ENCODE data around the gene BLTP3A.
"Not testable (repeated sequence)": the region's sequence is repeated elsewhere in the genome, so short reads cannot be mapped to it uniquely, and the experiment has no call there.

The BLTP3A gene

GRCh38 chr6:34810936-34811632 is 19.2 kb downstream of the BLTP3A start:
- H3K27me3 ChIP-seq (ENCODE audit: low read depth, low read length) = no peaks in the 10 kb centered on the region
- peak overlapping the region; percentile 13; the same call in 1 of the 2 replicates for H3K9ac ChIP-seq (ENCODE audit: low read length)
- H2AFZ ChIP-seq (ENCODE audit: low read depth, low read length) = no peak overlapping the region
- no peaks in the 10 kb centered on the region for H3K36me3 ChIP-seq (replicated peaks; ENCODE audit: low read depth, low read length)
- no peaks in the 10 kb centered on the region for H4K20me1 ChIP-seq (ENCODE audit: insufficient read depth, low read length)
- no peaks in the 10 kb centered on the region for H3K9me3 ChIP-seq (ENCODE audit: insufficient read depth, low read length)
- H3K4me1 ChIP-seq (ENCODE audit: low read length) = peaks cover 21% of the 10 kb centered on the region
- TF ChIP-seq CTCF (IDR thresholded peaks at IDR 0.05; ENCODE audit: low read depth, low read length) = no peak
- TF ChIP-seq EZH2phosphoT487 (IDR thresholded peaks at IDR 0.05; ENCODE audit: low read depth) = no peak
- H3K27ac ChIP-seq (ENCODE audit: low read length) = peak overlapping the region; percentile 69
- peak overlapping the region; percentile 91 for H3K4me2 ChIP-seq (ENCODE audit: low read length)
- H3K4me3 ChIP-seq (ENCODE audit: low read length) = peak overlapping the region; percentile 56
- peaks cover 47% of the 10 kb centered on the region for H3K79me2 ChIP-seq (ENCODE audit: low read length)

GRCh38 chr6:34813028-34813713 is 21.3 kb downstream of the BLTP3A start:
- H3K4me3 ChIP-seq (ENCODE audit: low read length) = no peak overlapping the region
- H3K27ac ChIP-seq (ENCODE audit: low read length) = no peak overlapping the region
- no peaks in the 10 kb centered on the region for H4K20me1 ChIP-seq (ENCODE audit: insufficient read depth, low read length)
- H2AFZ ChIP-seq (ENCODE audit: low read depth, low read length) = no peak overlapping the region
- no peak overlapping the region for H3K4me2 ChIP-seq (ENCODE audit: low read length)
- H3K9me3 ChIP-seq (ENCODE audit: insufficient read depth, low read length) = no peaks in the 10 kb centered on the region
- H3K36me3 ChIP-seq (replicated peaks; ENCODE audit: low read depth, low read length) = no peaks in the 10 kb centered on the region
- no peaks in the 10 kb centered on the region for H3K27me3 ChIP-seq (ENCODE audit: low read depth, low read length)
- peaks cover 42% of the 10 kb centered on the region for H3K79me2 ChIP-seq (ENCODE audit: low read length)
- no peak overlapping the region for H3K9ac ChIP-seq (ENCODE audit: low read length)
- TF ChIP-seq EZH2phosphoT487 (IDR thresholded peaks at IDR 0.05; ENCODE audit: low read depth) (no peak), CTCF (IDR thresholded peaks at IDR 0.05; ENCODE audit: low read depth, low read length) (no peak)
- peaks cover 30% of the 10 kb centered on the region for H3K4me1 ChIP-seq (ENCODE audit: low read length)

GRCh38 chr6:34816635-34817301 is 24.9 kb downstream of the BLTP3A start:
- Histone ChIP-seq H3K79me2 (ENCODE audit: low read length) (peaks cover 30% of the 10 kb centered on the region), H3K9ac (ENCODE audit: low read length) (no peak overlapping the region), H3K36me3 (replicated peaks; ENCODE audit: low read depth, low read length) (no peaks in the 10 kb centered on the region), H3K27ac (ENCODE audit: low read length) (no peak overlapping the region), H3K4me1 (ENCODE audit: low read length) (peaks cover 12% of the 10 kb centered on the region), H4K20me1 (ENCODE audit: insufficient read depth, low read length) (no peaks in the 10 kb centered on the region), H3K4me2 (ENCODE audit: low read length) (peak overlapping the region; percentile 51), H3K27me3 (ENCODE audit: low read depth, low read length) (no peaks in the 10 kb centered on the region), H3K9me3 (ENCODE audit: insufficient read depth, low read length) (no peaks in the 10 kb centered on the region), H2AFZ (ENCODE audit: low read depth, low read length) (no peak overlapping the region), H3K4me3 (ENCODE audit: low read length) (no peak overlapping the region; the same call in 1 of the 2 replicates)
- TF ChIP-seq EZH2phosphoT487 (IDR thresholded peaks at IDR 0.05; ENCODE audit: low read depth) (no peak), CTCF (IDR thresholded peaks at IDR 0.05; ENCODE audit: low read depth, low read length) (no peak)

GRCh38 chr6:34817446-34817845 is 25.6 kb downstream of the BLTP3A start:
- Histone ChIP-seq H3K9me3 (ENCODE audit: insufficient read depth, low read length) (no peaks in the 10 kb centered on the region), H2AFZ (ENCODE audit: low read depth, low read length) (no peak overlapping the region), H3K27ac (ENCODE audit: low read length) (no peak overlapping the region), H3K79me2 (ENCODE audit: low read length) (peaks cover 23% of the 10 kb centered on the region), H3K9ac (ENCODE audit: low read length) (no peak overlapping the region), H3K4me2 (ENCODE audit: low read length) (no peak overlapping the region), H4K20me1 (ENCODE audit: insufficient read depth, low read length) (no peaks in the 10 kb centered on the region), H3K4me1 (ENCODE audit: low read length) (peaks cover 10% of the 10 kb centered on the region), H3K36me3 (replicated peaks; ENCODE audit: low read depth, low read length) (no peaks in the 10 kb centered on the region), H3K27me3 (ENCODE audit: low read depth, low read length) (no peaks in the 10 kb centered on the region), H3K4me3 (ENCODE audit: low read length) (no peak overlapping the region)
- TF ChIP-seq EZH2phosphoT487 (IDR thresholded peaks at IDR 0.05; ENCODE audit: low read depth) = no peak
- no peak for TF ChIP-seq CTCF (IDR thresholded peaks at IDR 0.05; ENCODE audit: low read depth, low read length)

GRCh38 chr6:34818872-34819570 is 27.1 kb downstream of the BLTP3A start:
- not testable (repeated sequence) for H3K9ac ChIP-seq (ENCODE audit: low read length); H3K9me3 ChIP-seq (ENCODE audit: insufficient read depth, low read length); H3K27ac ChIP-seq (ENCODE audit: low read length); H3K79me2 ChIP-seq (ENCODE audit: low read length); H3K4me1 ChIP-seq (ENCODE audit: low read length); H3K4me2 ChIP-seq (ENCODE audit: low read length); H3K27me3 ChIP-seq (ENCODE audit: low read depth, low read length); H3K36me3 ChIP-seq (replicated peaks; ENCODE audit: low read depth, low read length); H4K20me1 ChIP-seq (ENCODE audit: insufficient read depth, low read length); H3K4me3 ChIP-seq (ENCODE audit: low read length); H2AFZ ChIP-seq (ENCODE audit: low read depth, low read length)
